ENCODE measurements around the gene MTMR12.
"Not testable (repeated sequence)": the region's sequence is repeated elsewhere in the genome, so short reads cannot be mapped to it uniquely, and the experiment has no call there.

Gene MTMR12

GRCh38 chr5:32287525-32287924 is 25.2 kb downstream of the MTMR12 start:
- H3K4me1 ChIP-seq (ENCODE audit: insufficient read depth, low read length); H3K4me3 ChIP-seq (ENCODE audit: low read length); H2AFZ ChIP-seq (ENCODE audit: low read depth, low read length); H3K36me3 ChIP-seq (ENCODE audit: insufficient read depth, low read length); H3K27me3 ChIP-seq (ENCODE audit: insufficient read depth, low read length): not testable (repeated sequence)
- H3K9me3 ChIP-seq (ENCODE audit: low read length), result peaks cover 16% of the 10 kb centered on the region

GRCh38 chr5:32285510-32286138 is 27.1 kb downstream of the MTMR12 start:
- H2AFZ ChIP-seq (ENCODE audit: low read depth, low read length), result no peak overlapping the region

GRCh38 chr5:32283539-32284377 is 29.0 kb downstream of the MTMR12 start:
- H3K4me1 ChIP-seq (ENCODE audit: insufficient read depth, low read length), result no peaks in the 10 kb centered on the region
- no peak overlapping the region for H3K4me3 ChIP-seq (ENCODE audit: low read length)
- H3K9me3 ChIP-seq (ENCODE audit: low read length), result no peaks in the 10 kb centered on the region
- peaks cover 2% of the 10 kb centered on the region for H3K36me3 ChIP-seq (ENCODE audit: insufficient read depth, low read length)
- no peaks in the 10 kb centered on the region for H3K27me3 ChIP-seq (ENCODE audit: insufficient read depth, low read length)
- no peak overlapping the region for H2AFZ ChIP-seq (ENCODE audit: low read depth, low read length)

More at GRCh38 chr5:32285510-32286138, 27.1 kb downstream of the MTMR12 start:
- H3K27me3 ChIP-seq (ENCODE audit: insufficient read depth, low read length), result no peaks in the 10 kb centered on the region
- H3K9me3 ChIP-seq (ENCODE audit: low read length), result peaks cover 6% of the 10 kb centered on the region
- peaks cover 2% of the 10 kb centered on the region for H3K36me3 ChIP-seq (ENCODE audit: insufficient read depth, low read length)
- no peaks in the 10 kb centered on the region for H3K4me1 ChIP-seq (ENCODE audit: insufficient read depth, low read length)
- H3K4me3 ChIP-seq (ENCODE audit: low read length), result no peak overlapping the region

GRCh38 chr5:32283061-32283460 is 29.7 kb downstream of the MTMR12 start:
- no peak overlapping the region for H2AFZ ChIP-seq (ENCODE audit: low read depth, low read length)
- no peaks in the 10 kb centered on the region for H3K9me3 ChIP-seq (ENCODE audit: low read length)
- H3K27me3 ChIP-seq (ENCODE audit: insufficient read depth, low read length), result no peaks in the 10 kb centered on the region
- H3K36me3 ChIP-seq (ENCODE audit: insufficient read depth, low read length), result peaks cover 2% of the 10 kb centered on the region
- H3K4me1 ChIP-seq (ENCODE audit: insufficient read depth, low read length), result peaks cover 5% of the 10 kb centered on the region
- H3K4me3 ChIP-seq (ENCODE audit: low read length), result no peak overlapping the region

- Histone ChIP-seq H3K27me3 (ENCODE audit: insufficient read depth, low read length) (no peaks in the 10 kb centered on the region), H3K4me3 (ENCODE audit: low read length) (no peak overlapping the region), H3K36me3 (ENCODE audit: insufficient read depth, low read length) (peaks cover 2% of the 10 kb centered on the region), H3K4me1 (ENCODE audit: insufficient read depth, low read length) (peaks cover 9% of the 10 kb centered on the region), H3K9me3 (ENCODE audit: low read length) (no peaks in the 10 kb centered on the region), H2AFZ (ENCODE audit: low read depth, low read length) (no peak overlapping the region)
Measured at GRCh38 chr5:32282633-32283032, 30.1 kb downstream of the MTMR12 start.

GRCh38 chr5:32281378-32282133 is 31.2 kb downstream of the MTMR12 start:
- H3K36me3 ChIP-seq (ENCODE audit: insufficient read depth, low read length); H3K4me3 ChIP-seq (ENCODE audit: low read length); H3K27me3 ChIP-seq (ENCODE audit: insufficient read depth, low read length); H2AFZ ChIP-seq (ENCODE audit: low read depth, low read length); H3K9me3 ChIP-seq (ENCODE audit: low read length): not testable (repeated sequence)
- H3K4me1 ChIP-seq (ENCODE audit: insufficient read depth, low read length), result peaks cover 11% of the 10 kb centered on the region

GRCh38 chr5:32280656-32281081 is 32.1 kb downstream of the MTMR12 start:
- H3K4me1 ChIP-seq (ENCODE audit: insufficient read depth, low read length), result peaks cover 17% of the 10 kb centered on the region
- H3K4me3 ChIP-seq (ENCODE audit: low read length), result no peak overlapping the region
- H3K36me3 ChIP-seq (ENCODE audit: insufficient read depth, low read length), result peaks cover 2% of the 10 kb centered on the region
- H2AFZ ChIP-seq (ENCODE audit: low read depth, low read length), result no peak overlapping the region
- no peaks in the 10 kb centered on the region for H3K27me3 ChIP-seq (ENCODE audit: insufficient read depth, low read length)
- no peaks in the 10 kb centered on the region for H3K9me3 ChIP-seq (ENCODE audit: low read length)

- Histone ChIP-seq H3K9me3 (ENCODE audit: low read length) (no peaks in the 10 kb centered on the region), H3K27me3 (ENCODE audit: insufficient read depth, low read length) (no peaks in the 10 kb centered on the region), H3K4me1 (ENCODE audit: insufficient read depth, low read length) (peaks cover 20% of the 10 kb centered on the region), H3K4me3 (ENCODE audit: low read length) (no peak overlapping the region), H2AFZ (ENCODE audit: low read depth, low read length) (no peak overlapping the region), H3K36me3 (ENCODE audit: insufficient read depth, low read length) (peaks cover 6% of the 10 kb centered on the region)
Measured at GRCh38 chr5:32279786-32280185, 33.0 kb downstream of the MTMR12 start.

GRCh38 chr5:32279223-32279622 is 33.5 kb downstream of the MTMR12 start:
- Histone ChIP-seq H3K4me1 (ENCODE audit: insufficient read depth, low read length) (peaks cover 20% of the 10 kb centered on the region), H3K9me3 (ENCODE audit: low read length) (no peaks in the 10 kb centered on the region), H3K27me3 (ENCODE audit: insufficient read depth, low read length) (no peaks in the 10 kb centered on the region), H3K36me3 (ENCODE audit: insufficient read depth, low read length) (peaks cover 9% of the 10 kb centered on the region), H3K4me3 (ENCODE audit: low read length) (no peak overlapping the region), H2AFZ (ENCODE audit: low read depth, low read length) (no peak overlapping the region)

- Histone ChIP-seq H3K36me3 (ENCODE audit: insufficient read depth, low read length) (peaks cover 15% of the 10 kb centered on the region), H3K4me1 (ENCODE audit: insufficient read depth, low read length) (peaks cover 20% of the 10 kb centered on the region), H3K4me3 (ENCODE audit: low read length) (no peak overlapping the region), H2AFZ (ENCODE audit: low read depth, low read length) (no peak overlapping the region), H3K27me3 (ENCODE audit: insufficient read depth, low read length) (no peaks in the 10 kb centered on the region), H3K9me3 (ENCODE audit: low read length) (no peaks in the 10 kb centered on the region)
Measured at GRCh38 chr5:32278406-32278805, 34.3 kb downstream of the MTMR12 start.

- Histone ChIP-seq H3K4me1 (ENCODE audit: insufficient read depth, low read length) (peaks cover 20% of the 10 kb centered on the region), H2AFZ (ENCODE audit: low read depth, low read length) (no peak overlapping the region), H3K36me3 (ENCODE audit: insufficient read depth, low read length) (peaks cover 22% of the 10 kb centered on the region), H3K9me3 (ENCODE audit: low read length) (no peaks in the 10 kb centered on the region), H3K27me3 (ENCODE audit: insufficient read depth, low read length) (no peaks in the 10 kb centered on the region), H3K4me3 (ENCODE audit: low read length) (no peak overlapping the region)
Measured at GRCh38 chr5:32277798-32278197, 34.9 kb downstream of the MTMR12 start.

- Histone ChIP-seq H3K4me3 (ENCODE audit: low read length) (no peak overlapping the region), H3K36me3 (ENCODE audit: insufficient read depth, low read length) (peaks cover 33% of the 10 kb centered on the region), H3K27me3 (ENCODE audit: insufficient read depth, low read length) (no peaks in the 10 kb centered on the region), H3K4me1 (ENCODE audit: insufficient read depth, low read length) (peaks cover 20% of the 10 kb centered on the region), H3K9me3 (ENCODE audit: low read length) (no peaks in the 10 kb centered on the region), H2AFZ (ENCODE audit: low read depth, low read length) (no peak overlapping the region)
Measured at GRCh38 chr5:32276173-32276853, 36.4 kb downstream of the MTMR12 start.

- Histone ChIP-seq H3K27me3 (ENCODE audit: insufficient read depth, low read length) (no peaks in the 10 kb centered on the region), H3K4me1 (ENCODE audit: insufficient read depth, low read length) (peaks cover 20% of the 10 kb centered on the region), H2AFZ (ENCODE audit: low read depth, low read length) (no peak overlapping the region), H3K4me3 (ENCODE audit: low read length) (no peak overlapping the region), H3K36me3 (ENCODE audit: insufficient read depth, low read length) (peaks cover 43% of the 10 kb centered on the region), H3K9me3 (ENCODE audit: low read length) (no peaks in the 10 kb centered on the region)
Measured at GRCh38 chr5:32275396-32275741, 37.4 kb downstream of the MTMR12 start.
